C4-2B (cell line): ENCODE data around the gene CAST.

Source experiments
- H3K27ac ChIP-seq: fragments of 450-650 bp; 2 replicates; pipeline ENCODE4 v1.5.1; 2017
- ZFX ChIP-seq: fragments of 450-650 bp; IDR thresholded peaks from 2 replicates; pipeline ENCODE4 v1.6.1; 2017
- TF ChIP-seq, protein P1 (sequence below): fragments of 450-650 bp; conservative IDR thresholded peaks from 2 replicates; pipeline ENCODE4 v1.5.1; 2017; ENCODE audit warnings: mild to moderate bottlenecking

The CAST gene

DNA sequence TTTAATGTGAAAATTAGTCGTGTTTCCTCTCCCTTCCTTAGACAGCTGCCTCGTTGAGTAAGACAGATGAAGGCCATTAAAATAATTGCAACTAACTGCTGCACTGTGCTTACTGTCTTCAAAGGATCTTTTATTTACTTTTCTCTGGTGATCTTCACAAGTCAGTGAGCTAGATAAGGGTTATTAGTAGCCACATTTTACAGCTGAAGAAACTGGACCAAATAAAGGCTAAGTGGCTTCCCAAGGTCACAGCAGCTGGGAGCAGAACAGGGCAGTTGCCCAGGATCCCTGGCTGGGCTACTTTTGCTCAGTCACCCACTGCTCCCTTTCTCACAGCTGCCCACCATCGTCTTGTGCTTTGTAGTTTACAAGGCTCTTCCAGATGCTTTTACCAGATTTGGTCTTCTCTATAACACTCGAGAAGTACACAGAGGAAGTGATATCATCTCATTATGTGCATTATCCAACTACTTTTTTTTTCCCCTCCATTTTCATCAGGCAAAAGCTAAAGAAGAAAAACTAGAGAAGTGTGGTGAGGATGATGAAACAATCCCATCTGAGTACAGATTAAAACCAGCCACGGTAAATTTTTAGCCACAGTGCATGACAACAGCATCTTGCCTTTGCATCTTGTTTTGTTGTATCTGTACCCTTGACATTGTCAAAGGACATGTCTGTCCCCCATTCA, 83.8 kb downstream of the CAST start:
- no peak for TF ChIP-seq ZFX
- TF ChIP-seq, protein P1, sequence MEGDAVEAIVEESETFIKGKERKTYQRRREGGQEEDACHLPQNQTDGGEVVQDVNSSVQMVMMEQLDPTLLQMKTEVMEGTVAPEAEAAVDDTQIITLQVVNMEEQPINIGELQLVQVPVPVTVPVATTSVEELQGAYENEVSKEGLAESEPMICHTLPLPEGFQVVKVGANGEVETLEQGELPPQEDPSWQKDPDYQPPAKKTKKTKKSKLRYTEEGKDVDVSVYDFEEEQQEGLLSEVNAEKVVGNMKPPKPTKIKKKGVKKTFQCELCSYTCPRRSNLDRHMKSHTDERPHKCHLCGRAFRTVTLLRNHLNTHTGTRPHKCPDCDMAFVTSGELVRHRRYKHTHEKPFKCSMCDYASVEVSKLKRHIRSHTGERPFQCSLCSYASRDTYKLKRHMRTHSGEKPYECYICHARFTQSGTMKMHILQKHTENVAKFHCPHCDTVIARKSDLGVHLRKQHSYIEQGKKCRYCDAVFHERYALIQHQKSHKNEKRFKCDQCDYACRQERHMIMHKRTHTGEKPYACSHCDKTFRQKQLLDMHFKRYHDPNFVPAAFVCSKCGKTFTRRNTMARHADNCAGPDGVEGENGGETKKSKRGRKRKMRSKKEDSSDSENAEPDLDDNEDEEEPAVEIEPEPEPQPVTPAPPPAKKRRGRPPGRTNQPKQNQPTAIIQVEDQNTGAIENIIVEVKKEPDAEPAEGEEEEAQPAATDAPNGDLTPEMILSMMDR: no peak

GRCh38 chr5:96747720-96748119, 85.5 kb downstream of the CAST start:
- no peak overlapping the region for H3K27ac ChIP-seq
- TF ChIP-seq, protein P1: no peak
- TF ChIP-seq ZFX: no peak

More for the DNA sequence above, 83.8 kb downstream of the CAST start:
- H3K27ac ChIP-seq: no peak overlapping the region

DNA sequence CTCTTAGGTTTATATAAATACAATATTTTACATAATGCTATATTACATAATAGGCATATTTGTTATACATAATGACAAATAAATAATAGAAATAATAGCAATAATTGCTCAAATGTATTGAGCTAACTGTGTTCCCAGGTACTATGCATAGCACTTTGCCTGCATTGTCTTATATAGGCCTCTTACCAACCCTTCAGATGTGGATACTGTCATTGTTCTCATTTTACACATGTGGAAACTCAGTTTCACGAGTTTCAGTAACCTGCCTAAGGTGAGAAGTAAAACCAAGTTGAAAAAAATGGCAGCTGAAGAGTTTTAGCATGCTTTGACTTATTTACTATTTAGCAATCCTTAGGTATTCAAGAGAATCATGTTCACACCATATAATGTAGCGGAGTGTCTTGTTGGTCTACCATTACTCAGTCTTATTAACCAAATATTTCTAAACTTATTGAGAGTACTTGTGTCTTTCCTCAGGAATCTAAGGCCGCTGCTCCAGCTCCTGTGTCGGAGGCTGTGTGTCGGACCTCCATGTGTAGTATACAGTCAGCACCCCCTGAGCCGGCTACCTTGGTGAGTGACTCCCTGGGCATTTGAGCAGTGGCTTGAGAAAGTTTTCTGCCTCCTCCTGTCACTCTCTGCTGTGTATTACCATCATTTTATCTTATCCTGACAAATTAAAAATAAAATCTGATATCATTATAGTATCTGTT, 88.1 kb downstream of the CAST start:
- no peak overlapping the region for H3K27ac ChIP-seq
- TF ChIP-seq ZFX: no peak
- TF ChIP-seq, protein P1: no peak

DNA sequence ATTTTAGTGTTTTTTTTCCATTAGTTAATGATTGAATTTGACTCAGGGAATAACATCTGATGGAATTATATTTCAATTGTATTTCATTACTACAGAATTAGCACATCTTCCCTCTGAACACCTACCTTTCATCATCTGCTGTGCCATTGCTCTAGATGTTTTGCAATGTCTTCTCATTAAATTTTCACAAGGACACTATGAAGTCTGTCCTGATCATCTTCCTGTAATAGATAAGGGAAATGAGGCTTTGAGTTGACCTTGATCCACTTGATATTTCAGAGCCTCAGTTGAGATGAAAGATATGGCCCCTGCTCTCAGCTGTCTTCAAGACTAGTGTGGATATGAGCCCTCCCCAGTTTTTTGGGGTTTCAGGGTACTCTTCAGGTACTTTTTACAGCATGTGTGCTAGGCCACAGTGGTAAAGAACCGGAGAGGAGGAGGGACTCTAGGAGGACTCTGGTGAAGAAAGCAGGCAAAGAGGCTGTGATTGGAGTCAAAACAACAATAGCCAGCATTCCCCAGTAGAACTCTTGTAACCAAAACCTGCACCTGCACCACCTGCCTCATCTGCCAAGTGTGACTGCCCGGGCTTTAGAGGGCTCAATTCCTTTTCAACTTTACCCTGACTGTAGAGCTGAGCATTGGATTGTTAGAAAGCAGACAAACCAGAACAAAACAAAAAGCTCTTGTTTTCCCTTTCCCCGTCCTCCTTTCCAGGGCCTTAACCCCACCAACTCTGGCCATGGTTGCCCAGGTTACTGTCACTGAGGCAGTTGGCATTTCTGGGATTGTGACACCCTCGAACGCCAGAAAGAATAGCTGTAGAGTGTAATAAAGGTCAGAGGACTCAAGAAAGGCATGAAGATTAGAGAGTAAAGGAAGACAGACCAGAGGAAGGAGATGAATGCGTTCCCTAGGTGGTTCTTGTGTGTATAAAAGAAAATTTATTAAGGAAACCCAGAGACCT, 89.3 kb downstream of the CAST start:
- no peak overlapping the region for H3K27ac ChIP-seq

DNA sequence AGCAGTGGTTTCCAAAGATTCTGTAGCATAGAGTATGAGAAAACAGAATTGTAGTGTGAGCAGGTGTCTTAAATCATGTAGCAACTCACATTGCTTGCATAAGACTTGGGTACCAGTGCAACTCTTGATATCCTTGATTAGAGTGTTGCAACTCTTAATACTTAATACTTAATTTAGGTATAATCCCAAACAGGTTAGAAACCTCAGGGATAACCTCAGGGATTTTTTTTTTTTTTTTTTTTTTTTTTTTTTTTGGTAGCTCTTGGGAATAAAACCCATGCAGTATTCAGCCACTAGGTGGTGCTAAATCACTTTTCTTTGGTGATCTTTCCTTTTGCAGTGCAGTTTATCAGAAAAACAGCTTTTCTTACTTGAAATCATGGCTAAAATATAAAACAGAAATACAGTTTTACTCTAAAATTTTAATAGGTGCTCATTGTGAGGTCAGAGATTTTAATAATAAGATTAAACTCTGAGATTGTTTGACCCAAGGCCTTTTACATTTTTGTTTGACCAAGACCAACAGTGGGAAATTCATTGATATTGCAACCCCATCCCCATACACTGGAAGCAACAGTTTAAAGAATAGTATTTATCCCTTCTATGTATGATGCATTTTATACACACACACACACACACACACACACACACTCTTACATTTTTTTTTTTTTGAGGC, 90.3 kb downstream of the CAST start:
- no peak overlapping the region for H3K27ac ChIP-seq
- TF ChIP-seq, protein P1: peak; percentile 86
- TF ChIP-seq ZFX: no peak

More for the DNA sequence above, 89.3 kb downstream of the CAST start:
- TF ChIP-seq, protein P1: no peak
- TF ChIP-seq ZFX: no peak

- TF ChIP-seq, protein P1: no peak
- TF ChIP-seq ZFX: no peak
- H3K27ac ChIP-seq: no peak overlapping the region
Observed at GRCh38 chr5:96753017-96753397, 90.8 kb downstream of the CAST start.
